BE2C (cell line): ENCODE data around the gene ZNF627.
"Not testable (repeated sequence)": the region's sequence is repeated elsewhere in the genome, so short reads cannot be mapped to it uniquely, and the experiment has no call there.

Experiments used
- DNase-seq: peaks from one replicate; pipeline ENCODE4 v3.0.0-alpha.2; 2020
- H3K27me3 ChIP-seq: fragments of 250-450 bp; sonication (Bioruptor Pico); 2 replicates; pipeline ENCODE4 v1.5.1; 2020; ENCODE audit warnings: mild to moderate bottlenecking
- H3K36me3 ChIP-seq: fragments of 250-450 bp; sonication (Bioruptor Pico); 2 replicates; pipeline ENCODE4 v1.5.1; 2020; ENCODE audit warnings: mild to moderate bottlenecking
- H3K4me1 ChIP-seq: fragments of 250-450 bp; sonication (Bioruptor Pico); 2 replicates; pipeline ENCODE4 v1.5.1; 2020
- H3K4me3 ChIP-seq: 2 replicates; pipeline ENCODE4 v1.5.1; 2011; ENCODE audit warnings: low read depth, low read length
- H3K9me3 ChIP-seq: fragments of 250-450 bp; sonication (Bioruptor Pico); 2 replicates; pipeline ENCODE4 v1.5.1; 2020
- TF ChIP-seq, protein P1 (sequence below): IDR thresholded peaks from 2 replicates; pipeline ENCODE4 v1.5.1; 2012; ENCODE audit warnings: mild to moderate bottlenecking, low read depth, low read length

ZNF627 gene

DNA sequence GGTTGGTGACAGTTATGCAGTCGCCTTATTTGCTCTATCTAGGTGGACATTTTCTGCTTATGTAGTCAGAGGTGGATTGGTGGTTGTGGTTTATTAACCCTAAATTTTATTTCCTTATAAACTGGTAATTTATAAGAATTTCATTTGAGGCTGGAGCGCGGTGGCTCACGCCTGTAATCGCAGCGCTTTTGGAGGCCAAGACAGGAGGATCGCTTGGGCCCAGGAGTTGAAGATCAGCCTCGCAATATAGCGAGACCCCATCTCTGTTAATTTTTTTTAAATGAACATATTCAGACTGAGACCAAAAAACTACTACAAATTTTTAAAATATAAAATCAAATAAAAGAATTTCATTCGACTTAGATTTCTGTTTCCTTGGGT lies 810 bp downstream of the ZNF627 start:
- Histone ChIP-seq H3K36me3 (peaks cover 22% of the 10 kb centered on the region), H3K9me3 (no peaks in the 10 kb centered on the region), H3K4me1 (no peaks in the 10 kb centered on the region), H3K4me3 (peak overlapping the region; percentile 96), H3K27me3 (no peaks in the 10 kb centered on the region)
- no peak for DNase-seq
- TF ChIP-seq, protein P1, sequence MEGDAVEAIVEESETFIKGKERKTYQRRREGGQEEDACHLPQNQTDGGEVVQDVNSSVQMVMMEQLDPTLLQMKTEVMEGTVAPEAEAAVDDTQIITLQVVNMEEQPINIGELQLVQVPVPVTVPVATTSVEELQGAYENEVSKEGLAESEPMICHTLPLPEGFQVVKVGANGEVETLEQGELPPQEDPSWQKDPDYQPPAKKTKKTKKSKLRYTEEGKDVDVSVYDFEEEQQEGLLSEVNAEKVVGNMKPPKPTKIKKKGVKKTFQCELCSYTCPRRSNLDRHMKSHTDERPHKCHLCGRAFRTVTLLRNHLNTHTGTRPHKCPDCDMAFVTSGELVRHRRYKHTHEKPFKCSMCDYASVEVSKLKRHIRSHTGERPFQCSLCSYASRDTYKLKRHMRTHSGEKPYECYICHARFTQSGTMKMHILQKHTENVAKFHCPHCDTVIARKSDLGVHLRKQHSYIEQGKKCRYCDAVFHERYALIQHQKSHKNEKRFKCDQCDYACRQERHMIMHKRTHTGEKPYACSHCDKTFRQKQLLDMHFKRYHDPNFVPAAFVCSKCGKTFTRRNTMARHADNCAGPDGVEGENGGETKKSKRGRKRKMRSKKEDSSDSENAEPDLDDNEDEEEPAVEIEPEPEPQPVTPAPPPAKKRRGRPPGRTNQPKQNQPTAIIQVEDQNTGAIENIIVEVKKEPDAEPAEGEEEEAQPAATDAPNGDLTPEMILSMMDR = no peak

DNA sequence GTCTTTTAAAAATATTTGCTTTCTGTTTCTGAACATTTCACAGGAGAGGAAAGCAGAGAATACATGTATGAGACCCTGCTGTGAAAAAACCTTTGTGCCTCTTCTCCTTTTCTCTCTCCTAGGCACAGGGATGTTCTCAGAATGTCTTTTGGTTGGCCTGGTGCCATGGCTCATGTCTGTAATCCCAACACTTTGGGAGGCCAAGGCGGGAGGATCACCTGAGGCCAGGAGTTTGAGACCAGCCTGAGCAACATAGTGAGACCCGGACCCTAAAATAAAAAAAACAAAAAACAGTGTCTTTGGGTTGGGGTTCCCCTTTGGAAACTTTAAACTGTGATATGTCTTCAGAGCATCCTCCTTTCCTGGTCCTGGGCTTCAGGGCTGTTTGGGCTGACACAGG lies 1.5 kb downstream of the ZNF627 start:
- Histone ChIP-seq H3K27me3 (no peaks in the 10 kb centered on the region), H3K4me1 (no peaks in the 10 kb centered on the region), H3K36me3 (peaks cover 22% of the 10 kb centered on the region), H3K4me3 (no peak overlapping the region), H3K9me3 (no peaks in the 10 kb centered on the region)
- TF ChIP-seq, protein P1 = no peak
- no peak for DNase-seq

DNA sequence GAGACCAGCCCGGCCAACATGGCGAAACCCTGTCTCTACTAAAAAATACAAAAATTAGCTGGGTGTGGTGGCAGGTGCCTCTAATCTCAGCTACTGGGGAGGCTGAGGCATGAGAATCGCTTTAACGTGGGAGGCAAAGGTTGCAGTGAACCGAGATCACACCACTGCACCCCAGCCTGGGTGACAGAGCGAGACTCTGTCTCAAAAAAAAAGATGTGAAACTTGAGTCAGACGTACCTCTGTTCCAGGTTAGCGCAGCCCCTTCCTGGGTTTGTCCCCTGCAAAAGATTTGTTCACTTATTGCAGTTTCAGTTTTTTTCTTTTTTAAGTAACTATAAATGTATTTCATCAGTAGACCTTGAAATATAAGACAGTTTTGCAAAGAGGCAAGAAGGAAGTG lies 2.4 kb downstream of the ZNF627 start:
- H3K4me3 ChIP-seq, DNase-seq, H3K9me3 ChIP-seq, H3K4me1 ChIP-seq, H3K27me3 ChIP-seq: not testable (repeated sequence)
- peaks cover 29% of the 10 kb centered on the region for H3K36me3 ChIP-seq

DNA sequence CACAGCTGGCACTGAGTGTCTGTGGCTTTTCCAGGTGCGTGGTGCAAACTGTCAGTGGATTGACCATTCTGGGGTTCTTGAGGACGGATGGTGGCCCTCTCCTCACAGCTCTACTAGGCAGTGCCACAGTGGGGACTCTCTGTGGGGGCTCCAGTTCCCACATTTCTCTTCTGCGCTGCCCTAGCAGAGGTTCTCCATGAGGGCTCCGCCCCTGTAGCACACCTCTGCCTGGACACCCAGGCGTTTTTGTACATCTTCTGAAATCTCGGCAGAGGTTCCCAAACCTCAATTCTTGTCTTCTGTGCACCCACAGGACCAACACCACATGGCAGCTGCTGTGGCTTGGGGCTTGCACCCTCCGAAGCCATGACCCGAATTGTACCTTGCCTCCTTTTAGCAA lies 9.2 kb downstream of the ZNF627 start:
- peaks cover 12% of the 10 kb centered on the region for H3K9me3 ChIP-seq
- DNase-seq = no peak
- peaks cover 25% of the 10 kb centered on the region for H3K36me3 ChIP-seq
- H3K4me1 ChIP-seq = no peaks in the 10 kb centered on the region
- H3K27me3 ChIP-seq = no peaks in the 10 kb centered on the region
- no peak overlapping the region for H3K4me3 ChIP-seq
- TF ChIP-seq, protein P1 = no peak

DNA sequence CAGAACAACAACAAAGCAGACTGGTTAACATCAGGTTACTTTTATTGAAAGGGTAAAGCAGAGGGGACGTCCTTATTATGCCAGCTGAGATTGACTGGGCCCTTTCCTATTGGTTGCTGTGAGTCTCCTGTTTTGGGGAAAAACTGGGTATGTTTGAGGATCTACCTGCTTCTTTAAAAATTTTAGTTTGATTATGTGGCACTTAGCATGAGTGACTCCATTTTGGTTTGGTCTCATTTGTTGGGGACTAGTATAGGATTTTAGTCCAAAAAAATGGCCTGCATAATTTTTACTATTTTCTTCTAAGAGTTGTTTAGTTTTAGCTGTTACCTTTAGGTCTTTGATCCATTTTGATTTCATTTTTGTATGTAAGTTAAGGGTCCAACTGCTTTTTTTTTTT lies 14.4 kb downstream of the ZNF627 start:
- Histone ChIP-seq H3K9me3 (peaks cover 1% of the 10 kb centered on the region; the same call in 1 of the 2 replicates), H3K4me3 (no peak overlapping the region), H3K27me3 (no peaks in the 10 kb centered on the region), H3K4me1 (no peaks in the 10 kb centered on the region), H3K36me3 (peaks cover 21% of the 10 kb centered on the region)
- DNase-seq = no peak
- TF ChIP-seq, protein P1 = no peak

DNA sequence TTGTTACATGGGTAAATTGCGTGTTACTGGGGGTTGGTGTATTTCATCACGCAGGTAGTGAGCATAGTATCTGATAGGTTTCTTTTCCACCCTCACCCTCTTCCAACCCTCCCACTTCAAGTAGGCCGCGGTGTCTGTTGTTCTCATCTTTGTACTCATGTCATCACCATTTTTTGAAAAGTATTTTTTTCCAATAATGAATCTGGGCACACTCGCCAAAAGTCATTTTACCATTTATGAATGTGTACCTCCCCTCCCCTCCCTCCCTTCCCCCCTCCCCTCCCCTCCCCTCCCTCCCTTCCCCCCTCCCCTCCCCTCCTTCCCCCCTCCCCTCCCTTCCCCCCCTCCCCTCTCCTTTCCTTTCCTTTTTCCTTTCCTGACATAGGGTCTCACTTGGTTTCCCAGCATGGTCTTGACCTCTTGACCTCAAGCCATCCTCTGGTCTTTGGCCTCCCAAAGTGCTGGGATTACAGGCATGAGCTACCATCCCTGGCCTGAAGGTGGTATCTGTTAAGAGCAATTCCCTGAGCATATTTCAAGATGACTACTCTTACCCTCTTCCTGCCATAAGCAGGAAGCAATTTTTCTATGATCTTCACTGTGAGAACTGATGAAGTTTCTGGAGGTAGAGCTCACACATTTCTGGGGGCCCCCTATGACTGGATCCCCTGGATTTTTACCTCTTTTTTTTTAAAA lies 15.7 kb downstream of the ZNF627 start:
- H3K4me3 ChIP-seq = no peak overlapping the region
- TF ChIP-seq, protein P1 = no peak
- no peak for DNase-seq
- peaks cover 3% of the 10 kb centered on the region; the same call in 1 of the 2 replicates for H3K9me3 ChIP-seq
- no peaks in the 10 kb centered on the region for H3K27me3 ChIP-seq
- peaks cover 32% of the 10 kb centered on the region for H3K36me3 ChIP-seq
- no peaks in the 10 kb centered on the region for H3K4me1 ChIP-seq
